HG03135 (cell line): ENCODE data around the gene FAM237B.
A peak's percentile ranks its signal among the peaks of the same experiment; 100 is the strongest.
"Not testable (repeated sequence)": the region's sequence is repeated elsewhere in the genome, so short reads cannot be mapped to it uniquely, and the experiment has no call there.

Source experiments
- ATAC-seq: cut with Tn5 transposase; IDR thresholded peaks from one replicate; pipeline ENCODE4 v1.9.1; 2021; ENCODE audit warnings: mild to moderate bottlenecking, moderate library complexity; ENCODE audit not compliant: unreplicated experiment

Gene FAM237B

DNA sequence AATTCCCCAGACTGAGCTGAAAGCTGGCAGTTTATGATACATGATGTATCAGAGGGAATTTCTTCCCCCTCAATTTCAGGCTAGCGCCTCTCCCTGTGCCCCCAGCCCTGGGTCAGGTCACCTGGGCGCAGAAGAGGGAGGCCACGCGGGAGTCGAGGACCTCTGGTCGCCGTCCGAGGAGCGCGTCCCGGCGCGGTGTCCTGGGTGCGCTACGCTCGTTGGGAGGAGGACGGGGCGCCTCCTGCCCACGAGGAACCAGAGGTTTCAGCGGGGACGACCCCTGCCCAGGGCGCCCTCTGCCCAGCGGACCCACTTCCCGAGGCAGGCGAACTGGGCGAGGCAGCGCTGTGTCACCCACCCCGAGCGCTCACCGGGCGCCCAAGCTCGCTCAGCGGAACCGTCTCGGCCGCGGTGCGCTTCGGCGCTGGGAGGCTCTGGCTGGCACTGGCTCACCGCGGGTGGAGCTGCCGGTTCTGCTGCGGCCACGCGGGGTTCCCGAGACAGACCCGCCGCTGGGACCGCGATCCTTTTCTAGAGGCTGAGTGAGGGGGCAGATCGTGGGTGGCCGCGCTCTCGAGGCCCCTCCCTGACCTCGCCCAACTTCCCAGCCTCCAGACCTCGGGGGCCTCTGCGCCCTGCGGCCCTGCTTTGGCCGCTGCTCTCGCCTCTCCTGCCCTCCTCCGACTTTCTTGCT lies at the start of gene FAM237B:
Gene FAM237B (minus strand): TSS at position 504 of the 694 bp plus-strand sequence. CDS start 1,556 bp downstream, outside the sequence.
- ATAC-seq = no peak

DNA sequence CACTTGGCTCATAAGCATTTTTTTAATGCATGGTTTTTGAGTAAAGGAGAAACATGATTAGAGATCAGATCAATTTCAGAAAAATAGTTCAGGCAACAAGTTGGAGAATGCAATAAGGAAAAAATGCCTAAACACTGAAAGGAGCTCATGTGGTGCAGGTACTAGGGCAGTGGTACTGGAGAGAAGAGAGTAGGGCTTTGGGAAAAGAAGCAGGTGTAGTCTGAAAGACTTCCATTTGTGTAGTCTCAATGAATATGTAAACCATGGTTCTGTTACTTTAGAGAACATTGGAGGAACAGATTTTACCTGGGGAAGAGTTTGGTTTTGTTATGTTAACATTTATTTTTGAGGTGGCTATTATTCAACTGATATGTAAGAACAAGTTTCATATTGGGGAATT lies 30.9 kb upstream of the FAM237B start:
- ATAC-seq = no peak

DNA sequence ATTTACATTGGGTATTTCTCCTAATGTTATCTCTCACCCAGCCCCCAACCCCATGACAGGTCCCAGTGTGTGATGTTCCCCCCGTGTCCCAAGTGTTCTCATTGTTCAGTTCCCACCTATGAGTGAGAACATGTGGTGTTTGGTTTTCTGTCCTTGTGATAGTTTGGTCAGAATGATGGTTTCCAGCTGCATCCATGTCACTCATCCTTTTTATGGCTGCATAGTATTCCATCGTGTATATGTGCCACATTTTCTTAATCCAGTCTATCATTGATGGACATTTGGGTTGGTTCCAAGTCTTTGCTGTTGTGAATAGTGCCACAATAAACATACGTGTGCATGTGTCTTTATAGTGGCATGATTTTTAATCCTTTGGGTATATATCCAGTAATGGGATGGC lies 28.9 kb upstream of the FAM237B start:
- ATAC-seq = not testable (repeated sequence)

DNA sequence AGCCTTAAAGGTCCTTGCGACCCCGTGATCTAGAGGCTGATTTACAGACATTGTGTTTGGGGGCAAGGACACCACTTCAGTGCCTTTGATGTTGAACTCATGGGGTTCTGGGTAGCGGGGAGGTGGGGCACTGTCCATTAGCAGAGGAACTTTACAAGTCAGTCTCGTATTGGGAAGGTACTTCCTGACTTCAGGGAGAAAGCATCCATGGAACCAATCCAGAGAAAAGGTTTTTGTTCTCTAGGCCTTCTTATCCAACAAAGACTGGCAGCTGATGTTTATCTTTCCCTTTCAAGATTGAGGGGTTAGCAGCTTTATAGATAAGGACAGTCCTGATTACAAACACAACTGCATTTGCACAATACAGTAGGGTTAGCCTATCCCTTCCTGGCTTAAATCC lies 28.2 kb upstream of the FAM237B start:
- no peak for ATAC-seq

DNA sequence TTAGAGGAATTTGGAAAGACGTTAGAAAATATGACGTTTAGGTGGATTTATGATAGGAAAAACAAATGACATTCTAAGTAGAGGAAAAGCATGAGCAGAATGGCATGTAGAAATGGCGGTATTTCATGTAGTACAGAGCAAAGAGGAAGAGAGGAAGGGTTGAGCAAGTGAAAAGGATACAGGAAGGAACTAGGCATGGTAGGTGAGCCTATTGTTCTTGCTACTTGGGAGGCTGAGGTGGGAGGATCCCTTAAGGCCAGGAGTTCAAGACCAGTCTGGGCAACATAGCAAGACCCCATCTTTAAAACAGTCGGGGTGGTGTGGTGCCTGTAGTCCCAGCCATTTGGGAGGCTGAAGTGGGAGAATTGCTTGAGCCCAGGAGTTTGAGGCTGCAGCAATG lies 26.7 kb upstream of the FAM237B start:
- ATAC-seq = no peak

DNA sequence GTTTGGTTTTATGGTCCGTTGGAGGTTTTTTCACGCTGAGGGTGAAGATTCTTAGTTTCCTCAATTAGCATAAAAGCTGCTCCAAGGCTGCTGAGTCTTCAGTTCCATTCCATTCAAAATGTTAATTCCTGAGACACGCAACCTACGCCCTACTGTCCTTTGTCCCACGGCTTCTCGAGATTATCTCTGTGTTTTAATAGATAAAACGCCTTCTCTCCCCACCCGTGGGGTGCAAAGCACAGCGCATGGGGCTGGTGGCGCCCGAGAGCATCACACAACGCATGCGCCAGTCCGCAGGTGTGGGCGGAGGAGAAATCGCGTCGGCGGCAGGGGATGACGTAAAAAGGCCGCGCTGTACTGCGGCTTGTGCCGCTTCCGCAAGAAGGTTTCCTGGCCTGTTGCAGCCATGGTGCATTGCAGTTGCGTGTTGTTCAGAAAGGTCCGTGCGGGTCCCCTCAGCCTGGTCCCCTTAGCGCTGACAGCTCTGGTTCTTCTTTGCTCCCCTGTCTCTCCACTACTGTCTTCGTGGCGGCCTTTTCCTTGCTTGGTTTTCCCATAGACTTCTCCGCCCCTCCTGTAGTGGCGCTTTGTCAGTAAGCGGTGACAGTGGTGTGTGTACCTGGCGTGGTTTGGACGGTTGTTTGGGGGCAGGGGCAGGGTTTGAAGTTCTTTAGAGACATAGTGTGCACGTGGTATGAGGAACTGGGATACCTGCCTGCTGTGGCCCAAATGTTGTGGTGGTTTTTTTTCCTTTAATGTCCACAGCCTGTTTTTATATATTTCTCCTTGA lies 25.4 kb upstream of the FAM237B start, which contains the start of gene GTPBP10:
Gene GTPBP10 (plus strand): TSS at position 381 of the 790 bp plus-strand sequence. CDS start 26 bp downstream, at position 407.
- ATAC-seq = peak; percentile 92

DNA sequence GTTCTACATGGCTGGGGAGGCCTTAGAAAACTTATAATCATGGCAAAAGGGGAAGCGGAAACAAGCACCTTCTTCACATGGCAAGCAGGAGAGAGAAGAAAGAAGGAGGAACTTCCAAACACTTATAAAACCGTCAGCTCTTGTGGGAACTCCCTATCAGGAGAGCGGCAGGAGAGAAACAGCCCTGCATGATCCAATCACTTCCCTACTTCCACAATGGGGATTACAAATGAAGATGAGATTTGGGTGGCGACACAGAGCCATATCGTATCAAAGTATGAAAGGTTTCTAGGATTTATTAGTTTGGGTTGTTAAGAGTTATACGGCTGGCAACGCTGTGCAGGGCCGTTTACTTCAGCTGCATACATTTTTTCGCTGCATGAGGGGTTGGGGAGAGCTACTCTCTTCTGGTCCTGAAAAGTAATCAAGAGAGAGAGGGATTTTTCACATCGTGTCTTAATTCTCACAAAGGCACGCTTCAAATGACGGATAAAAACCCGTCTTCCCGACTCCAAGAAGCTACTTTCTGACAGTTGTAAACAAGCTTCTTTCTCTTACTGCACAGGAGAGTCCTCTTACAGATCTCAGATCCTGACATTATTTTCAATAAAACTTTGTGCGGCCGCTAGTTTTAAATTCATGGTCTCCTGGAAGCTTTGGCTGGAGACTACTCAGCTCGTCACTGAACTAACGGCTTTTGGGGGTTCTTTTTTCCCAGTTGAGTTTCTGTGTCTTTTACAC lies 24.7 kb upstream of the FAM237B start:
- ATAC-seq = peak; percentile 16

DNA sequence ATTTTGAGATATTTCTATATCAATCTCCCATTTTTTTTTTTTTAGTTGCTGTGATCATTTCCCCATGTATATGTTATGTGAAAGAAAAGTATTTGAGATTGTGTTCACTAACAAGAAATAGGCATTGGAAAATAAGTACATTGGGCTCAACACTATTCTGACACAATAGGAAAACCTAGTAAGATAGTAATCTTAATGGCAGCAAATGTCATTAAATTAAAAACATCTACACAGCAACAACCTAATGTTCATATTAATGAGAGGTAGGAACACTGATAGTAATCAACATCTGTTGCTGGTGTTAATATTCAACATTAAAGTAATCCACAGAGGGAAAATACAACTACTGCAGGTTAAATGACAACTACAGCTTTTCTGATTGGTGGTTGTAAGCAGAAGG lies 23.9 kb upstream of the FAM237B start:
- no peak for ATAC-seq

DNA sequence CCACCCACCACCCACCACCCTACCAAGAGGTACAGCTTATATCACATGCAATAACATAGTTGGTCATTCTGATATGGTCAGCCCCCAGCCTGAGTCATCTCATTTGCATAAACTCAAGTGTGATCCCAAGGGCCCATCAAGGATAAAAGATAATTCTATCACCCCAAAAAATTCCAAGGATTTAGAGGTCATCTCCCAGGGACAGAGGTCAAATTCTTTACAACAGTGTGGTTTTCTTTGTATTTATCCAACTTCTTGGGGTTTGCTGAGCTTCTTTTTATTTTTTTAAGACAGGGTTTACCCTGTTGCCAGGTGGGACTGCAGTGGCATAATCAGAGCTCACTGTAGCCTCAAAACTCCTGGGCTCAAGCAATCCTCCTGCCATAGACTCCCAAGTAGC lies 16.0 kb upstream of the FAM237B start:
- ATAC-seq = no peak

DNA sequence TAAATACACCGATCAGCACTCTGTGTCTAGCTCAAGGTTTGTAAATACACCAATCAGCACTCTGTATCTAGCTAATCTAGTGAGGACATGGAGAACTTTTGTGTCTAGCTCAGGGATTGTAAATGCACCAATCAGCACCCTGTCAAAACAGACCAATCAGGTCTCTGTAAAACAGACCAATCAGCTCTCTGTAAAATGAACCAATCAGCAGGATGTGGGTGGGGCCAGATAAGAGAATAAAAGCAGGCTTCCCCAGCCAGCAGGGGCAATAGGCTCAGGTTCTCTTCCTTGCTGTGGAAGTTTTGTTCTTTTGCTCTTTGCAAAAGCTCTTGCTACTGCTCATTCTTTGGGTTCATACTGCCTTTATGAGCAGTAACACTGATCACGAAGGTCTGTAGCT lies 13.8 kb upstream of the FAM237B start:
- not testable (repeated sequence) for ATAC-seq

DNA sequence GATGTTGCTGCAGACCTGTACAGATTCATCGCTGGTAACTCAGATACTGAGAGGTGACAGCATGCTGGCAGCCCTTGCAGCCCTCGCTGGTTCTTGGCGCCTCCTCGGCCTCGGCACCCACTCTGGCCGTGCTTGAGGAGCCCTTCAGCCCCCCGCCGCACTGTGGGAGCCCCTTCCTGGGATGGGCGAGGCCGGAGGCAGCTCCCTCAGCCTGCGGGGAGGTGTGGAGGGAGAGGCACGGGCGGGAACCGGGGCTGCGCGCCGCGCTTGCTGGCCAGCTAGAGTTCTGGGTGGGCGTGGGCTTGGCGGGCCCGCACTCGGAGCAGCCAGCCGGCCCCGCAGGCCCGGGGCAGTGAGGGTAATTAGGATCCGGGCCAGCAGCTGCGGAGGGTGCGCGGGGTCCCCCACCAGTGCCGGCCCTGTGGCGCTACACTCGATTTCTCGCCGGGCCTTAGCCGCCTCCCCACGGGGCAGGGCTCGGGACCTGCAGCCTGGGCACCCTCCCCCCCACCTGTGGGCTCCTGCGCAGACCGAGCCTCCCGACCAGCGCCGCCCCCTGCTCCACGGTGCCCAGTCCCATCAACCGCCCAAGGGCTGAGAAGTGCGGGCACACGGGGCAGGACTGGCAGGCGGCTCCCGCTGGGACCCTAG lies 13.2 kb upstream of the FAM237B start:
- no peak for ATAC-seq

DNA sequence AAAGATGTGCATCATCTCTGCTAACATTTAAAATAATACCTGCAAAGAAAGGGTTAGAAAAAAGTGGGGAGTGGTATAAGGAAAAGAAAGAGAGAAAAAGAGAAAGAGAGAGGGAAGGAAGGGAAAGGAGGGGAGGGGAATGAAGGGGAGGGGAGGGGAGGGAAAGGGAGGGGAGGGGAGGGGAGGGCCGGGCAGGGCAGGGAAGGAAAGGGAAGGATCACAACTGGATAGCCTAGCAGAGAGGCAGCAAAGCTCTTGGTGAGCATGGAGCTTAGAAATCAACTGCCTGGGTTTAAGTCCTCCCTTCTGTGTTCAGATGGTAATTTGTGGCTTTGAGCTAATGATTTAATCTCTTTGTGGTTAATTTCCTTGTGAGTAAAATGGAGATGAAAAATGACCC lies 5.4 kb upstream of the FAM237B start:
- no peak for ATAC-seq

DNA sequence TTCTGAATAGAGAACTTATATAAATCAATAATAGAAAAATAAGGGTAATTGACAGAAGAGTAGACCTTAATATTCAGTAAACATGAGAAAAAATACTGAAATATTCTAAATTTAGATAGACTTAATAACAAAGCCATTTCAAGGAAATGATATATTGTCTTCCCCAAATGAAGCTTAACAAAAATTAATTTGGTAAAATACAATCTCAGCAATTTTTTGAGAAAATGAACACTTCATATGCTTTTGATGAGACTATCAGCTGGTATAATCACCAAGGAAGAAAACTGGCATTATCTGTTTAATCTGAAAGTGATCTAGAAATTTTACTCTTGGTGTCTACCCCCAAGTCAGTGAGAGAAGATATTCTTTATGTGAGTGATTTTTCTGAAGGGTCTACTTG lies 1.7 kb upstream of the FAM237B start:
- no peak for ATAC-seq

DNA sequence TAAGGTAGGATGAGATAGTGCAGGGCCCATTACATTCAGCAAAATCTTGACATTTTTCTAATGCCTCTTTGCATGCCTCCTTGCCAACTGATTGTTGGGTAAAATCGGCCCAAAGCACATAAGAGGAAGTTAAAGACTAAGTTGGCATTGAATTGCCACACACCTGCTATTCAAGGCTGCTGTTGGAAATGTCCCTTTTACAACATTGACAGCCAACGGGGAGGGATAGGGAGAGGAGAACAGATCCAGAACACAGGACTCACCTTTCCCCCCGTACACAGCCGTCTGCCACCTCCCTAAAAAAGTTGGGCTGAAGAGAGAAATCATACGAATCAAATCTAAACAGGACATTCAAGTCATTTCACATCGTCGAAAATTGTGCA lies 695 bp downstream of the FAM237B start:
- ATAC-seq = no peak

DNA sequence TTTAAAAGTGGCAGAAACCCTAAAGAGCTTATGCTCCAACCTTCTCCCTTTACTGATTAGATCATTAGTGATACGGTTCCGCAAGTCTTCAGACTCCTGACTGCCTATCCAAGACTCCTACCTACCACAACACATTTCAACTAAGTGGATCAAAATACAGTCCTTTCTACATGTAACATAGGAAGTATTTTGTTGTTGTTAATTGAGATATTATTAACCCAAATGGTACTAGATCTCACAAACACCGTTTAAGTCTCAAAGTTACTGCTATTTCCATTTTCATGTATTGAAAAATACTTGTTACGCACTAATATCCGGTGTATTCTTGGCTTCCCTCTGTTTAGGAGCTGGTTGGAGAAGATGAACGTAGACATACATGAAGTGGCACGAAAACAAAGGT lies 1.1 kb downstream of the FAM237B start:
- ATAC-seq = no peak

DNA sequence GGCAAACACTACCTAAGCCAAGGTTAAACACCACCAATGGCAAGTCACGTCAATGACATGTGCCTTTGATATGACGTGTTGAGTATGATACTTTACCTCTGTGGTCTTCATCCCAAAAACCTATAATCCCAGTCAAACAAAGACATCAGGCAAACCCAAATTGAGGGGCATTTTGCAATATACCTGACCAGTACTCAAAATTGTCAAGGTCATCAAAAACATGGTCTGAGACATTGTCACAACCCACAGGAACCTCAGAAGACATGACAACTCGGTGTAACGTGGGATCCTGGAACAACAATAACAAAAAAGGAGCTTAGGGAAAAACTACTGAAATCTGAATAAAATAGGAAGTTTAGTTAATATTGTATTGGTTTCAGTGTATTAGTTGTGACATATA lies 7.2 kb downstream of the FAM237B start:
- ATAC-seq = no peak

DNA sequence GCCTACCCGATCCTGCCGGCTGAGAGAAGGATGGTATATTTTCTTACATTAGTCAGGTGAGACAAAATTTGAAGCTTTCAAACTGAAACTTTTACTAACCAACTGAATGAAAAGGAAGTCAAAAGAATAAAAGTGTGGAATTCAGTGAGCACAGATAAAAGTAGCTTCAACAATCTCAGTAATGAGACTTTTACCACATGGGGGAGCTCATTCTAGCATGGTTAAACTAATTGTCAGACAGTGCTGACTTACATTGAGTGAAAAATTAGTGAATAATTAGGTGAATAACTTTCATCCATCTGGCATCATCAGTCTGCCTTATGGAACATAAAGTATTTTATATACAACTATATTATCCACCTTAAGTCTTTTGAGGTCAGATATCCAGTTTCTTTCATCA lies 8.4 kb downstream of the FAM237B start:
- ATAC-seq = no peak

DNA sequence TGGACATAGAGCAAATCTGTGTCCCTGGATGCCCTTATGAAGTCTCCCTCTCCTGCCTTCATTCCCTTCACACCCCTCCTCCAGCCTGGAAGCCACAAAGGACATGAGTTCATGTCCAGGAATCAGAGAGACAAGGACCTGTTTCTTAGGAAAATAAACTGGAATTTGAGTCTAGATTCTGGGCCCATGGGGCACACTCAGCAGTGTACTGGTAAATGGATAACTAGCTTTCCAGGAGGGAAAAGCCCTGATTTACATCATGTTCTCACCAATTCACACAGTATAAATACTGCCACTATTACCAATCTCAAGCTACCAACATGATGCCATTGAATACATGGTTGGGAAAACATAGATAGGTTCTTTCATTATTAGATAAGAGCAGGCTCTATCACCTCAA lies 9.9 kb downstream of the FAM237B start:
- ATAC-seq = no peak

DNA sequence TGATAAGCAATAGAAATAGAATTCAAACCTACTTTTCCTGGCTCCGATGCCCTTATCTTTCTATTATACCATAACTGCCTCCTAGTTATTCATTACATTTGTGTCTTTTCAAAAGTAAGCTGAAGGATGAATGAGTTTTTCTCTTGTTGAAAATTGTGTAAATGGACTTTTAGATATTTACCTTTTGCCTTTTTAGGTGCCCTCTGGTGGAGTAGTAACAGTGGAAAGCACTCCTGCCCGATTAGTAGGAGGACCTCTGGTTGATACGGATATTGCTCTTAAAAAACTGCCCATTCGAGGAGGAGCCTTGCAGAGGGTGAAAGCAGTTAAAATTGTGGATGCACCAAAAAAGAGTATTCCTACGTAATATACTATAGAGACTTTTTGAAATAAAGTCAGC lies 11.2 kb downstream of the FAM237B start:
- no peak for ATAC-seq

DNA sequence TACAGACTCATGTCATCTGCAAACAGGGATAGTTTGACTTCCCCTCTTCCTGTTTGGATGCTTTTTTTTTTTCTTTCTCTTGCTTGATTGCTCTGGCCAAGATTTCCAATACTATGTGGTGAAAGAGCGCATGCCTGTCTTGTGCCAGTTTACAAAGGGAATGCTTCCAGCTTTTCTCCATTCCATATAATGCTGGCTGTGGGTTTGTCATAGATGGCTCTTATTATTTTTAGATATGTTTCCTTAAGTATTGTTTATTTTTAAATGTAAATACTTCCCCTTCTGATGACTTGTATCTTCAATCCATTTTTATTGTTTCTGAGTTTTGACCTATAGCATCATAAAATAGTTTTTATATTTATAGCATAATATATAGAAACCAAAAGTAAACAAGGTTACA lies 17.9 kb downstream of the FAM237B start:
- ATAC-seq = no peak
